Measurements from ENCODE around the gene CSNK1D. TPM values are rescaled to one million over a fixed set of nuclear protein-coding genes. Genes with fewer than 3 reads are reported as not detected.
A peak's percentile ranks its signal among the peaks of the same experiment; 100 is the strongest.

Gene CSNK1D
- total RNA-seq, 1 experiment from 2014 or later: 191 TPM

- peaks cover 55% of the 10 kb centered on the region for H3K4me1 Mint-ChIP-seq (ENCODE audit: insufficient read depth, unreplicated experiment)
- peak overlapping the region; percentile 70 for H3K27ac Mint-ChIP-seq (ENCODE audit: low read depth, unreplicated experiment)
- peaks cover 100% of the 10 kb centered on the region for H3K36me3 Mint-ChIP-seq (ENCODE audit: insufficient read depth, unreplicated experiment)
- no TSS peak for BruUV-seq (replicated peaks)
- DNase-seq (ENCODE audit: unreplicated experiment): peak; percentile 93
- CTCF ChIA-PET: no interaction called here
- H3K27me3 Mint-ChIP-seq (ENCODE audit: insufficient read depth, unreplicated experiment): no peaks in the 10 kb centered on the region
- no peak for TF ChIP-seq CTCF (IDR thresholded peaks at IDR 0.05; ENCODE audit: unreplicated experiment)
- POLR2A ChIA-PET: interaction anchor here (0.7 to 1.5 kb wide), 8 partner anchors 10 to 150 kb away, joined by 3 to 7 read pairs (median 4); partner anchors contain the start of genes SECTM1 and SLC16A3
- no peaks in the 10 kb centered on the region for H3K9me3 Mint-ChIP-seq (ENCODE audit: unreplicated experiment)
- intact Hi-C loops (cut with micrococcal nuclease): loop anchor here (1.0 to 10.0 kb wide), 2 partner anchors 51 to 212 kb away; partner anchors contain the start of genes DCXR and RAC3
- H3K4me3 Mint-ChIP-seq (ENCODE audit: unreplicated experiment): peak overlapping the region; percentile 14
Measured at GRCh38 chr17:82246365-82247181, 26.9 kb downstream of the CSNK1D start.

GRCh38 chr17:82246040-82246364 lies 27.5 kb downstream of the CSNK1D start:
- H3K36me3 Mint-ChIP-seq (ENCODE audit: insufficient read depth, unreplicated experiment): peaks cover 100% of the 10 kb centered on the region

GRCh38 chr17:82245134-82246039 lies 28.1 kb downstream of the CSNK1D start:
- peaks cover 100% of the 10 kb centered on the region for H3K36me3 Mint-ChIP-seq (ENCODE audit: insufficient read depth, unreplicated experiment)
- no TSS peak for BruUV-seq (replicated peaks)
- peaks cover 62% of the 10 kb centered on the region for H3K4me1 Mint-ChIP-seq (ENCODE audit: insufficient read depth, unreplicated experiment)
- DNase-seq (ENCODE audit: unreplicated experiment): no peak
- no peaks in the 10 kb centered on the region for H3K9me3 Mint-ChIP-seq (ENCODE audit: unreplicated experiment)
- TF ChIP-seq CTCF (IDR thresholded peaks at IDR 0.05; ENCODE audit: unreplicated experiment): no peak
- ChIA-PET CTCF (no interaction called here), POLR2A (interaction anchor here (1.5 to 6.2 kb wide), 2 partner anchors 39 to 52 kb away, joined by 5 to 49 read pairs; no protein-coding TSS in a partner anchor)
- H3K27me3 Mint-ChIP-seq (ENCODE audit: insufficient read depth, unreplicated experiment): no peaks in the 10 kb centered on the region
- peak overlapping the region; percentile 70 for H3K27ac Mint-ChIP-seq (ENCODE audit: low read depth, unreplicated experiment)
- no peak overlapping the region for H3K4me3 Mint-ChIP-seq (ENCODE audit: unreplicated experiment)
- intact Hi-C loops (cut with micrococcal nuclease): loop anchor here (1.0 to 10.0 kb wide), 2 partner anchors 52 to 211 kb away; partner anchors contain the start of genes DCXR and RAC3

More at GRCh38 chr17:82246040-82246364, 27.5 kb downstream of the CSNK1D start:
- no peak overlapping the region for H3K27ac Mint-ChIP-seq (ENCODE audit: low read depth, unreplicated experiment)
- no peak for DNase-seq (ENCODE audit: unreplicated experiment)
- ChIA-PET POLR2A (interaction anchor here (1.5 kb wide), 1 partner anchor 40 kb away, joined by 5 read pairs; no protein-coding TSS in a partner anchor), CTCF (no interaction called here)
- no peak for TF ChIP-seq CTCF (IDR thresholded peaks at IDR 0.05; ENCODE audit: unreplicated experiment)
- no peaks in the 10 kb centered on the region for H3K27me3 Mint-ChIP-seq (ENCODE audit: insufficient read depth, unreplicated experiment)
- peaks cover 58% of the 10 kb centered on the region for H3K4me1 Mint-ChIP-seq (ENCODE audit: insufficient read depth, unreplicated experiment)
- no TSS peak for BruUV-seq (replicated peaks)
- H3K9me3 Mint-ChIP-seq (ENCODE audit: unreplicated experiment): no peaks in the 10 kb centered on the region
- H3K4me3 Mint-ChIP-seq (ENCODE audit: unreplicated experiment): no peak overlapping the region
- intact Hi-C loops (cut with micrococcal nuclease): loop anchor here (1.0 to 10.0 kb wide), 2 partner anchors 51 to 211 kb away; partner anchors contain the start of genes DCXR and RAC3
